HG03457 (cell line): ENCODE results near the gene UNC5C.

Experiments
- ATAC-seq: cut with Tn5 transposase; IDR thresholded peaks from one replicate; pipeline ENCODE4 v1.9.1; 2021; ENCODE audit warnings: moderate number of reproducible peaks; ENCODE audit not compliant: unreplicated experiment

The UNC5C gene

DNA sequence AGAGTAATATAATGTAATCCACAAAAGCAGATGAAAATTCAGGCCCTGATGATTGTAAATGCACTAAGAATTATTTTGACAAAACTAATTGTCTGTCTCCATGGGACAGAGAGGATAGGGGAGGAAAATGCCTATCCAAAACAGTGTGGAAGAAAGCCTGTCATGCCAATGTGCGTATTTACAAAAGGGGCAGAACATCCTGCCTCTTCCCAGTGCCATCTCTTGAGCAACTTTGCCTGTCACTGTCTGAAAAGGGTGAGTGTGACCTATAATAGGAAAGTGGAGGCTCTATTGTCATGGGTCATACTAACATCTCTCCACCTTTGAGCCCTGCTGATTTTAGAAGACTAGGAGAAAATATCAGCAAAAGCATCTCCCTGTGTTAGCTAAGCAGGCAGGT, 264.1 kb downstream of the UNC5C start:
- ATAC-seq = no peak

DNA sequence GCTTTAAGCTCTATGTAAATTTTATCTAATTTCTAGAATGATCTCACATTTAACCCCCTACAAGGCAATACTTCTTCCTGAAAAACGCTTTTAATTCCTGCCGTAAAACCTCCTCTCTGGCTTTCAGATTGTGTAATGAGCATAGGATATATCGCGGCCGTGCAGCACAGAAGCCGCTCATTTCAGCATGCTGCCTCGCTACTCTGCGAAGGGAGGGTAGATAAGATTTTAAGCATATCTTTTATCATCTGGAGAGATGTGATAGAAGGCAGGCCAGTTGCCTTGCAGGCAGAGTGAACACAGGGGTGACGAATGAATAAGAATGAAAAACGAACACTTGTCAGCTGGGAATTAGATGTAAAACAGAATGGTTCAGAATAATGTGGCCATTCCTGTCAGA, 265.5 kb downstream of the UNC5C start:
- no peak for ATAC-seq

DNA sequence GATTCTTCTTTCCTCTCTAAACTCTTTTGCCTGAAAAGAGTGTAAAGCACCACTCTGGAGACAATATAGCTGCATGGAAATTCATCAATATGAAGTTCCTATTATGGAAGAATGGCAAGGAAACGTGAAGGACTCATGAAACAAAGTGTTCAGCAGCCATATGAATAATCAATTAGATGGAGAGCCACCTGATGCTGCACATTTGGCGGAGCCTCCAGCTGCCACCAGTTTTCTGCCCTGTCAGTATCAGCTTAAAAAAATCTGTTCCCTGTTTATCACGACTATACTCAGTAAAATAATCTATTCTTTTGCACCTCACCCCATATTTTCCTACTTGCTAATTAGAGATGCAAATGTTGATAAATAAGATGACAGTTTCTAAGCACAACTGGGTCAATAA, 276.0 kb downstream of the UNC5C start:
- ATAC-seq = no peak

DNA sequence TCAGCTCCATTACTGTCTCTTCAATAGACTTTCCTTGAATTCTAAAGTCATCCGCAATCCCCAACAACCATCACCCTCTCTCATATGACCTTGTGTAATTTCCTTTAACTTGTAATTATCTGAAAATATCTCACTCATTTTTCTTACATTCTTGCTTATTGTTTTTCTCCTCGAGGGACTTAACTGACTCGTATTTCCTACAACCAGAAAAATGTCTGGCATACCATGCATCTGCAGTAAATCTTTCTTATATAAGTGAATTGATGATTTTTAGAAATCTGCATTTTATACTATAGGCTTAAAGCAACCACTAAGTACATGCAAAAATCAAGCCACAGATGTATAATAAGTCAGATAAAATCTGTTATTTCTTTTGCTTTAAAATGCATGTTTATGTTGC, 276.7 kb downstream of the UNC5C start:
- no peak for ATAC-seq

DNA sequence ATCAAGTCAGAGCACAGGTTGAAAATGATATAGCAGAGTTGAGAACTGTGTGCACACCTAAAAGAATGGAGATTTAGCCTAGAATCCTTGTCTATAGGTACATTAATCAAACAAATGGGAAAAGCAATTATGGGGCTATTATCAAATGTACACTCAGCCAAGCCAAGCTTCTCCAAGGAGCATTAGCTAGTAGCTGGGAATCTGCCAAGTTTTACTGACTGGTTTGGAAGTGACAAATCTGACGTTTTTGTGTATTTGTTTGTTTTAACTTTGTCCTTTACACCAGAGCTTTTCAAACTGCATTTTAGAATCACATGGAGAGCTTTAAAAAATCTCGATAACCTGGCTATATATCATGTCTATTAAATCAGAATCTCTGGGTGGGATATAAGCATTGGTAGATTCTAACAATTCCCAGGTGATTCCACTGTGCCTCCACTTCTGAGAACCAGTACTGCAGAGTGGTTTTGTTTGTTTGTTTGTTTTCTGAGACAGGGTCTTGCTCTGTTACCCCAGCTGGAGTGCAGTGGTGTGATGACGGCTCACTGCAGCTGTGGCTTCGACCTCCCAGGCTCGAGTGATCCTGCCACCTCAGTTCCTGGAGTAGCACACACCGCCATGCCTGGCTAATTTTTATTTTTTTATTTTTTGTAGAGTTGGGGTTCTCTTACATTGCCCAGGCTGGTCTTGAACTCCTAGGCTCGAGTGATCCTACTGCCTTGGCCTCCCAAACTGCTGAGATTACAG, 279.8 kb downstream of the UNC5C start:
- ATAC-seq = no peak

DNA sequence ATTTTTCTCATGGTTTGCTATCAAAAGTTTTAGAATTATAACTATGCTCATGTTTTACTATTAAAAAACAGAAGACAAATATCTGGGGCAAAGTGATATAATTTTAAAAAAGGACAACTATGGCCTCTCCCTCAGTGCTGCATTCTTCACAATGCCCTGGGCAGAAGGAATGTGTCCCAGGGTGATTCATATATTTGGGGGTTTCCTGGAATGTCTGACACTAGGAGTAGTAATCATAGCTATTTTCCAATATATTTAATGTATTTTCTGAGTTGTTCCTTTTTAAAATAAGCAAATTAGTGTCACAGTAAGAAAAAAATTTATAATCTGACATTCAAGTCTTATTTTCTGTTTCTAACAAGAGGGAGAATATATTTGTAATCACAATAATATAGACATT, 281.7 kb downstream of the UNC5C start:
- no peak for ATAC-seq

DNA sequence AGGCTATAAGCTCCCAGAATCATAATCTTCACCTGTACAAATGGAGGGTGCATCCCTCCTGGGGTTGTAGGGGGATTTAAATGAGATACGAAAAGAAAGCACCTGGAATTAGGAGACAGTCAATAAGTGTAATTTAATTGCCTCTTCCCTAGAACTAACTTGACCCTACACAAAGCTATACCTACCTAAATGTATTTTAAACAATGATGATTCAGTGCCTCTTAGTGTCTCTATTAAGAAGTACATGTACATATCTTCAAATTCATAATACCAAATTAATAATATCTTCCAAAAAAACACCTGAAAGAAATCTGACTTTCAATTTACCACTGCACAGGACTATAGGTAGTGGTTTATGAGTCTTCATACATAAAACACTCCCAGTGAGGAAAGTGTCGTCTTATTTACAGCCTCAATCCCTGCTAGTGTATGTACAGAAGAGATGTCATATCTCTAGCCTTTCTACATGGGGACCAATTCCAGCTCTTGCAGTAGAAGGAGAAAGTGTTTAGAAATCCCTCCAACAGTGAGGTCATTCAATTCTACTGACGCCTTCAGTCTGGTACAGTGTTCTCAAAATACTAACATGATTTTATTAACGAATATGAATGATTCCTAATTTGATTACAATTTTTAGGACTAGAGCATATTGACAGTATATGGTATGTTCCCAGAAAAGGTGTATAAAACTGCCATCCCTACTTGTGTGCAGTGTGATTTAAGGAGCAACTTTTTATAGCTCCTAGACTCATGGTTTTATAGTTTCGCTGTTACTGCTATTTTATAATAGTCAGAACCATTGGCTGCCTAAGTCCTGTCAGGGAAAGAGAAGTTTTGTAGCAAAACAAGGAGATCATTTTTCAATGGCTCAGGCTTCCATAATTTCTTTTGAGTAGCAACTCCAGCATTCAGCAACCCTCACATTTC, 282.7 kb downstream of the UNC5C start:
- ATAC-seq = no peak

DNA sequence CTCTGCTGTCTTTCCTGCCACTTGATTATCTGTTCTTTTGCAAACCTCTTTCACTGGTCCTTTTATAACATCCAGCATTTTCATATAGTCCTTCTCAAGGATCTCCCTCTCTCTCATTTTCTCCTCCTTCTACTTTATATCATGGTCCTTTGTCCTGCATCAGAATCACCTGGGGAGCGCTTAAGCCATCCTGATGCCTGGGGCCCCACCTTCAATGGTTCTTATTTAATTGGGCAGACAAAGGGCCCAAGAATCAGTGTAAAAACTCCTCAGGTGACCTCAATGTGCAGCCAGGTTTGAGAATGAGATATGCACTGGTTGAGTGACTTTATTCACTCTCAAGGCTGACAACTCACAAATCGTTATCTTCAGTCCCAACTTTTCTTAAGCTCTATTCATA, 283.9 kb downstream of the UNC5C start:
- no peak for ATAC-seq

DNA sequence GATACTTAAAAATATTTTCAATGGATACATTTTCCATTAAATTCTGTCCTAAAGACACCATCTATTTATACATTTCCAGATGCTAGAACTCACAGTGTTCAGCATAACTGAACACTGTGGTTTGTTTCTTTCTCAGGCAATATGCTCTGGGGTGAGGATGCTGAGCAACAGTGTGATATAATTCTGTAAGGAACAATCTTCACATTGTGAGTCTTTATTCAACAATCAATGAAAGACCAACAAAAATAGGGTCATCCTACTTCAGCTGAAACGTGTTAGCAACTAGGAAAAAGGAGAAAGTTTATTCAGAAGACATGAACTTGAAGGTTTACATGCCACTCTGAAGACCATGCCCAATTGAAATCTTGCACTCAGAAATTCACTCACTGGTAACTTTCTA, 284.8 kb downstream of the UNC5C start:
- ATAC-seq = no peak

DNA sequence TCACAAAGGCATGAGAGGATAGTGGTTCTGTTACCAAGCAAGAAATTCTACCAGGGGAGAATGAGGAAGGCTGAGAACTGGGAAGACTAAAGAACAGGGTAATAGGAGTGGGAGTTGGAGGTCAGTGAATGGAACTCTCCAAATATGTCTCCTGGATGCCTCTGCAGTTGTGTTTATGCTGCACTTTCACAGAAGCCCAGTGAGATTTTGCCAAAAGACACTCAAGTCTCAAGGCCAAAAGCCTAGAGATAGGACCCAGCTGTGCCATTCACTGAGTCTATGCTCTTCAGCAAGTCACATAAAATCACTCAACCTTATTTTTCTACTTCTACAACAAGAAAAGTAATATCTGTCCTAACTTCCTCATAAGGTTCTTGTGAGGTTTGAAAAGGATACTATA, 285.4 kb downstream of the UNC5C start:
- ATAC-seq = no peak

DNA sequence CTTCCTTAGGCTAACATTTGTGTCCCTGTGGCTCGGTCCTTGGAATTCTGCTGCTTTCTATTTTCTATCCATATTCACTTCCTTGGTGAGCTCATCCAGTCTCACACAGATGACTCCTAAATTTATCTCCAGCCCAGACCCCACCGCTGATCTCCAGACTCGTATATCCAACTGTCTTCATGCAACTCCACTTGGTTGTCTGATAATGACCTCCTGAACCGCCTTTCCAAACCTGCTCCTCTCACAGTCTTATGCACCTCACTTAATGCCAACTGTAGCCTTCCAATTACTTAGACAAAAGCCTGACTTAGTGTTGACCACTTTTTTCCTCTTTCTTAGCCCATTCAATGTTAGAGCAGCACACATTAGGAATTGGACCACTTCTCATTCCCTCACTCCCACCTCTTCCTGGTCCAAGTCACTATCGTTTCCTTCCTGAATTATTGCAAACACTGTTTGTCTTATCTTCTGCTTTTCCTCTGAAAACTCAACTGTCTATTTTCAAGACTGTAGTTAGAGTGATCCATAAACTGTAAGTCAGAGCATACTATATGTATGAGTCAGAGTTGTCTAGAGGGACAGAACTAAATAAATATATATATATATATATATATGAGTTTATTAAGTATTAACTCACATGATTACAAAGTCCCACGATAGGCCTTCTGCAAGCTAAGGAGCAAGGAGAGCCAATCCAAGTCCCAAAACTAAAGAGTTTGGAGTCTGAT, 292.5 kb downstream of the UNC5C start:
- no peak for ATAC-seq

DNA sequence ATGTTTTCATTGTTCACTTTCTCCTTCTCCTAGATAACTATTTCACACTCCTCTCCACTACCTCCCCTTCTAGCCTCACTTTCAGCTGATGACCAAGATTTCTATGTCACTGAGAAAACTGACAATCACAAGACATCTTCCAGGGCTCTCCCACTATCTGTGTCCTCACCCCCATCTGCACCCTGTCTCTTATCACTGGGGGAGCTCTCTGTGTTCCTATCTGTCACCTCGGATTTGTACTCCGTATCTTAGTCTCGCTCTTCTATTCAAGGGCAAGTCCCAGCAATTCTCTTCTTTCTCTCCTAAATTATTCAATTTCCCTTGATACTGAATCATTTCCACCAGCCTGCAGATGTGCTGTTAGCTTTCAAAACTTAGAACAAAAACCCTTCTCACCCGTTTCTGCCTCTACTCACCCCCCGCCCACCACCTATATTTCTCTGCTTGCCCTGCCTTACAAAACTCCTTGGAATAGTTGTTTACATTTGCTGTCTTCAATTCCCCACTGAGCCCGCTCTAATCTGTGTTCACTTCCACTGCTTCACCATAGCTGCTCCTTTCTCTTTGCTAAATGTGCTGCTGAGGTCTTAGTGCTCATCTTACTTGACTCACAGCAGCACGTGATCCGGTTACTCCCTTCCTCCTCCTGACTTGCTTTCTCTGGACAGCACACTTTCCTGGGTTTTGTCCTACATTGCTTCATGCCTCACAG, 293.2 kb downstream of the UNC5C start:
- no peak for ATAC-seq

DNA sequence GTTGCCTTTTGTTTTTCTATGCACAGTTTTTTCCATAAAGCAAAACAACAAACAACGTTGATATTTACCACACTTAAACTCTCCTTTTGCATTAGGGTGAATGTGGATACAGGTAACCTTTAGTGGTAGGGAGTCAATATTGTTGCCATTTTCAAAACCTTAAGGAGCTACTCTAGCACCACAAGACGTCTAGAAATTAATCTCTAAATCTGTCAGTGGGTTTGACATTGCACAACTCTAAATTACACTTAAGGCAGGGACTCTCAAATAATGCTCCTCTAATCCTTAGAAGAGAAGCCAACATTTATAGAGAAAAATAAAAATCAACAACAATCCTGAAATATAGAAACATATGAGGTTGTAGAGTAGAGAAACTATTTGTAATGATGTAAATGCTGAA, 297.2 kb downstream of the UNC5C start:
- ATAC-seq = no peak

DNA sequence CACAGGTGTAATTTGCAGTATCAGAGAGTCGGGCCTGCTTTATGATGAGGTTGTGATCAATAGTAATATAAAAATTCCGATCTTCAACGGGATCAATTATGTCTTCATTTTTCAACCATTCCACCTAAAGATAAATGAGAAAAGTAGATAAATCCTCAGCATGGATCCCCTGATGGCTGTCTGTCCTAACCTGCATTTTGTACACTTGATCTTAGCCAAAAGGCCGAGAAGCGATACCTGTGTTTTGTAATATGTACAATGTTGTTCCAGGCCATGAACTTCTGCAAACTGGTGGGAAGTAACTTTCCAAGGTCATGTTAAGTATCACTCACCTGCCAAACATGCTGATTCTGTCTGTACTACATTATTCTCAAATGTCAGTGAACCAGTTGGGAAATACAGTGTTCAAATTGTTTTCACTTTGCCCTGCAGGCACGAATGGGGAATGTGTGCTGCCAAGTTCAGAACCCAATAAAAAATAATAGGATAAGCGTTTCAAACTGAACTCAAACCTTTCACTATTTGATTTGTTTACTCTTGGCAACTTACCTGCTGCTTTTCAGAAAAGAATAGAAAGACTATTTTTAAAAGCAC, 298.1 kb downstream of the UNC5C start:
- ATAC-seq = no peak

DNA sequence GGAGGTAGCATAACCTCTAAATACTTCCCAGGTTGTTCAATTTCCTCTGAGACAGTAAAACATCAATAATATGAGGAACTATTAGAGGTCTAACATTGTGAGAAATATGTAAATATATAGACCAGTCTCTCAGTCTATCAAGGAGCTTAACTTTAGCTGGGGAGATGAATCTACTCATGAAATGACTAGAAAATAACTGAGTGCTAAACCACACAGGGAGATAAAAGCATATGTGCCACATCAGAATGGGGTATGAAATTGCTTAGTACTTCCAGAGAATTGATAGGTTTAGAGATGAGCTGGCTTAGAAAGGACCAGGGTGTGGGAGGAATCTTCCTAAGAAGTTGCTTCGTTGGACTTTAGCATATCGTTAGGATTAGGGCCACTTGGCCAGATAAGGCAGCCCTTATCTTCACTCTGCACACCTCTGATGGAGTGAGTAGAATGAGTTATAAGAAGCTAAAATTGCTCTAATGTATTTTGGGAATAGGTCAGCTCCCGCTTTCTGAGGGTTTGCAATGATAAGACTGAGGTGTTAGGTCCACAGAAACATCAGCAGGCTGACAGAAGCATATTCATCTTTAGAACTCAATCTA, 299.2 kb downstream of the UNC5C start:
- ATAC-seq = no peak

DNA sequence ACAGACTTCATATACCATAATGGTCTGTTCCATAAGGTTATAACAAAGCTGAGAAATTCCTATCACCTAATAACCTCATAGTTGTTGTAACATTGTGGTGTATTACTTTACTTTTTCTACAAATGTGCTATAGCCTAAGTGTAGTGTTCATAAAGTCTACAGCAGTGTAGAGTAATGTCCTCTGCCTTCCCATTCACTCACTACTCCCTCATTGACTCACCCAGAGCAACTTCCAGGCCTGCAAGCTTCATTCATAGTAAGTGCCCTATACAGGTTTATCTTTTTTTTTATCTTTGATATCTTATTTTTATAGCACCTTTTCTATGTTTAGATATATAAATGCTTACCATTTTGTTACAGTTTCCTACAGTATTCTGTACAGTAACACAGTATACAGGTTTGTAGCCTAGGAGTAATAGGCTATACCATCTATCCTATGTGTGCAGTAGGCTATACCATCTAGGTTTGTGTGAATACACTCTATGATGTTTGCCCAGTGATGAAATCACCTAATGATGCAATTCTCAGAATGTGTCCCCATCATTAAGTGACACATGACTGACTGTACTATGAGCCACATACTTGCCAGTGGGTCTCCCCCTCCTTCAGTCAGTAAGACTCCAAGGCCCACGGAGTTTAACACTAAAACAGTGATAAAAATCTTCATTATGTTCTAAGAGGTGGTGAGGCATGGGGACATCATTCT, 299.9 kb downstream of the UNC5C start:
- ATAC-seq = no peak

DNA sequence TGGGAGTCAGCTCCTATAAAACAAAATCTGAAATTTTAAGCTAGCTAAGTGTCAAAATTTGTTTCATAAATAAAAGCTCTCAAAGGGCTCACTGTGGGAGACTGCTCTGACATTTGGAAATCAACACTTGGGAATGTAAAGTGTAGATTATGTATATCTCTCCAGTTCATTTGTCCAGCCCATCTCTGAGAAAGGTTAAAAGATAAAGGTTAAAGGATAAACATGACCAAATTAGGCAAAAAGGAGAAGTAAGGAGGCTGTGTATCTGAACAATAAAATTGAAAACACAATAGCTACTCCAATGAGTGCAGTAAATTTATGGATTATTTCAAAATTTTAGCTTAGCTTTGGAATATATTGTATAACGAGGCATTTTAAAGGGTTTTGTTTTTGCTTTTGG, 304.9 kb downstream of the UNC5C start:
- ATAC-seq = no peak

DNA sequence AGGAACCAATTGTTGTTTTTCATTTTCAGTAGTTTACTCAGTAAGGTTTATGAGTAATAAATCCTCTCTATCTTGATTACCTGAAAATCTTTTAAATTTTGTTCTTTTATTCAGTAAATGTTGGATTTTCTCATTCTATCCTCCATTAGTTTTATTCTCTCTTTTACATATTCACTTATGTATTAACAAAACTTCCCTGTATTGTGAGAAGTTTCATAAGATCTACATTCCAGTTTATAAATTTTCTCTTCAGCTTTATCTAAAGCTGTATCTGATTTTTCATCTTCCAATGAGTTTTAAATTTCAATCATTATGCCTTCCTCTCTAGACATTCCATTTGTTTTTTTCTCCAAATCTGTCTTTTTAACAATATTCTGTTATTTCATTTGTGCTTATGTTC, 310.2 kb downstream of the UNC5C start:
- no peak for ATAC-seq

DNA sequence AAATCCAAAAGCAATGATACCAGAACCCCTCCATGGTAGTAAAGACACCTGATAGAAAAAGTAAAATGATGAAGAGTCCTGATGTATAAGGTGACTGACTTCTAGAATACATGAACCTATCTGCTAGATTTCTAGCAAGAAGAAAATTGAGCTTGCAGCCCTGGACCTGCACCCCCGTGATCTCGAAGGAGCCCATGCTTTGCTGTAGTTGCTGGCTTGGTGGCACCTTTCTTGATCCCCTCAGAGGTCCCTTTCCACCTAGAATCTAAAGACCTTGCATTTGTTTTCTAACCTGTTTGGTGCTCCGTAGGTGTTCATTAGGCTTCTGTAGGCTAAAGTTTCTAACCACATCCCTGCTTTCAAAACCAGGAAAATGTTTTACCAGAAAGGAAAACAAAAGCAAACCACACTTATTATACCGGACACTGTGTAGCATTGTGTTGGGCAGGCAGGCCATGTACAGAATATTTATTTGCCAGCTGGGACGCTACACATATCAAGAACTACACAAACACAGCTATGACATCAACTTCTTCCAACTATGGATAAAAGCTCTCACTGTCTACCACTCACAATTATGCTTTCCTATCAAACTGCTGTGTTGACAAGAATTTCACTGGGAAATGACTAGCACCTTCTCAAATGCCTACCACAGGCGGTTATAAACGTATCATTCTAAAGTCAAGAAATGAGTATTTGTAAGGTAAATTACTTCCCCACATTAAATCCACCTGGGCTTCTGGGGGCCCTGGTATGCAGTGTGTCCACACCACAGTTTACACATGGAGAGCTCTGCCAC, 316.2 kb downstream of the UNC5C start:
- ATAC-seq = no peak
